Mesenchymal stem cell (in vitro differentiated cells and primary cell): Measurements from ENCODE around the gene ATF3.

Source experiments
- DNase-seq: peaks from one replicate; pipeline ENCODE4 v3.0.0-alpha.2; 2013
- H2AFZ ChIP-seq: one replicate; pipeline ENCODE4 v1.6.1; 2013; ENCODE audit warnings: low read depth, mild to moderate bottlenecking, control low read depth, inconsistent platforms, low read length, moderate library complexity
- H2AK5ac ChIP-seq: 2 replicates; pipeline ENCODE4 v1.6.1; 2013; ENCODE audit warnings: low read length, moderate library complexity, mild to moderate bottlenecking, inconsistent platforms; ENCODE audit not compliant: severe bottlenecking
- H2BK120ac ChIP-seq: one replicate; pipeline ENCODE4 v1.6.1; 2013; ENCODE audit warnings: low read depth, mild to moderate bottlenecking, inconsistent platforms, low read length, moderate library complexity
- H2BK12ac ChIP-seq, 2 experiments: one replicate each; pipeline ENCODE4 v1.6.1; 2013; ENCODE audit warnings: inconsistent platforms in 2 of 2, low read length in 2 of 2, mild to moderate bottlenecking in 2 of 2, moderate library complexity in 2 of 2, control low read depth in 1 of 2
- H2BK15ac ChIP-seq: one replicate; pipeline ENCODE4 v1.6.1; 2013; ENCODE audit warnings: mild to moderate bottlenecking, low read depth, inconsistent platforms; ENCODE audit not compliant: poor library complexity, severe bottlenecking
- H2BK5ac ChIP-seq: 2 replicates; pipeline ENCODE4 v1.6.1; 2013; ENCODE audit warnings: low read depth, mild to moderate bottlenecking, low read length, control low read depth, inconsistent platforms; ENCODE audit not compliant: poor library complexity, severe bottlenecking
- H3K14ac ChIP-seq, 2 experiments: one replicate each; pipeline ENCODE4 v1.6.1; 2013; ENCODE audit warnings: inconsistent platforms in 2 of 2, low read length in 2 of 2, control low read depth in 1 of 2, mild to moderate bottlenecking in 1 of 2, moderate library complexity in 1 of 2
- H3K18ac ChIP-seq, 2 experiments: one replicate each; pipeline ENCODE4 v1.6.1; 2013; ENCODE audit warnings: inconsistent platforms in 2 of 2, low read length in 2 of 2, control low read depth in 1 of 2, low read depth in 1 of 2, mild to moderate bottlenecking in 1 of 2
- H3K23ac ChIP-seq, 2 experiments: one replicate each; pipeline ENCODE4 v1.6.1; 2013; ENCODE audit warnings: inconsistent platforms in 2 of 2, low read length in 2 of 2, mild to moderate bottlenecking in 2 of 2, moderate library complexity in 2 of 2, control low read depth in 1 of 2
- H3K27ac ChIP-seq: 2 replicates; pipeline ENCODE4 v1.5.1; 2013; ENCODE audit warnings: mild to moderate bottlenecking, moderate library complexity, low read length, control low read depth, inconsistent platforms; ENCODE audit not compliant: poor library complexity, severe bottlenecking
- H3K27me3 ChIP-seq, 2 experiments: 2 replicates each; pipeline versions ENCODE4 v1.6.1 to v1.7.0; 2013; ENCODE audit warnings: low read length in 2 of 2, mild to moderate bottlenecking in 2 of 2, moderate library complexity in 2 of 2, control low read depth in 1 of 2, inconsistent platforms in 1 of 2; ENCODE audit not compliant: control insufficient read depth in 1 of 2, insufficient read depth in 1 of 2
- H3K36me3 ChIP-seq, 2 experiments: 2 replicates each; pipeline versions ENCODE4 v1.6.1 to v1.7.0; 2013; ENCODE audit warnings: low read length in 2 of 2, control low read depth in 1 of 2, inconsistent platforms in 1 of 2, low read depth in 1 of 2, mild to moderate bottlenecking in 1 of 2; ENCODE audit not compliant: insufficient read depth in 2 of 2, control insufficient read depth in 1 of 2
- H3K4ac ChIP-seq, 2 experiments: one replicate each; pipeline ENCODE4 v1.6.1; 2013; ENCODE audit warnings: inconsistent platforms in 2 of 2, low read length in 2 of 2, mild to moderate bottlenecking in 2 of 2, moderate library complexity in 2 of 2, control low read depth in 1 of 2, low read depth in 1 of 2
- H3K4me1 ChIP-seq: 2 replicates; pipeline ENCODE4 v1.6.1; 2013; ENCODE audit warnings: low read depth, low read length, control low read depth; ENCODE audit not compliant: control insufficient read depth, insufficient read depth
- H3K4me2 ChIP-seq: 2 replicates; pipeline ENCODE4 v1.6.1; 2013; ENCODE audit warnings: low read length, mild to moderate bottlenecking, inconsistent platforms; ENCODE audit not compliant: poor library complexity, severe bottlenecking
- H3K4me3 ChIP-seq, 2 experiments: 2 replicates each; pipeline versions ENCODE4 v1.5.1 to v1.7.0; 2013; ENCODE audit warnings: low read length in 2 of 2, mild to moderate bottlenecking in 2 of 2, control low read depth in 1 of 2, low read depth in 1 of 2; ENCODE audit not compliant: insufficient read depth in 1 of 2
- H3K79me1 ChIP-seq: replicated peaks from 2 replicates; pipeline ENCODE4 v1.6.1; 2013; ENCODE audit warnings: mild to moderate bottlenecking, control low read depth, low read length, inconsistent platforms; ENCODE audit not compliant: poor library complexity, severe bottlenecking
- H3K9ac ChIP-seq: 2 replicates; pipeline ENCODE4 v1.7.0; 2013; ENCODE audit warnings: mild to moderate bottlenecking, low read length, moderate library complexity
- H3K9me3 ChIP-seq: 2 replicates; pipeline ENCODE4 v1.7.0; 2013; ENCODE audit warnings: mild to moderate bottlenecking, low read length; ENCODE audit not compliant: control insufficient read depth
- H4K8ac ChIP-seq: one replicate; pipeline ENCODE4 v1.6.1; 2013; ENCODE audit warnings: inconsistent platforms, mild to moderate bottlenecking, low read length, moderate library complexity
- H4K91ac ChIP-seq: one replicate; pipeline ENCODE4 v1.6.1; 2013; ENCODE audit warnings: mild to moderate bottlenecking, low read length, inconsistent platforms
- WGBS: methylation state at CpG from one replicate; pipeline ENCODE4 v1.1.7; 2013; ENCODE audit warnings: mixed read lengths; 5-methylcytosine and 5-hydroxymethylcytosine counted together

The ATF3 gene

GRCh38 chr1:212640223-212640878 is 31.8 kb downstream of the ATF3 start:
- 98% methylated on average over 1 of the region's 3 CpGs for WGBS
- Histone ChIP-seq H3K9ac (no peak overlapping the region), H3K4ac (no peak overlapping the region), H3K27me3 (peaks cover 7 to 9% of the 10 kb centered on the region in 2 experiments), H3K14ac (no peak overlapping the region), H3K9me3 (peaks cover 5% of the 10 kb centered on the region), H3K4me2 (no peak overlapping the region), H4K8ac (no peak overlapping the region), H3K4me3 (no peak overlapping the region), H3K23ac (no peak overlapping the region), H2BK5ac (no peak overlapping the region), H3K79me1 (no peaks in the 10 kb centered on the region), H3K27ac (no peak overlapping the region), H3K4me1 (peaks cover 10% of the 10 kb centered on the region), H3K18ac (no peak overlapping the region), H2BK120ac (no peak overlapping the region), H2AK5ac (no peak overlapping the region), H2BK12ac (no peak overlapping the region), H2AFZ (peak overlapping the region; percentile 18), H2BK15ac (no peak overlapping the region), H4K91ac (no peak overlapping the region), H3K36me3 (no peaks in the 10 kb centered on the region)
- DNase-seq: no peak

GRCh38 chr1:212641956-212642355 is 33.4 kb downstream of the ATF3 start:
- H3K27ac ChIP-seq: no peak overlapping the region
- no peak overlapping the region for H3K23ac ChIP-seq
- H4K91ac ChIP-seq: no peak overlapping the region
- peaks cover 9 to 10% of the 10 kb centered on the region in 2 experiments for H3K27me3 ChIP-seq
- H3K18ac ChIP-seq: no peak overlapping the region
- peaks cover 5% of the 10 kb centered on the region for H3K4me1 ChIP-seq
- no peak overlapping the region for H2BK5ac ChIP-seq
- H3K4me3 ChIP-seq: no peak overlapping the region
- H2BK12ac ChIP-seq: no peak overlapping the region
- H3K36me3 ChIP-seq: no peaks in the 10 kb centered on the region
- no peak overlapping the region for H2BK120ac ChIP-seq
- no peak overlapping the region for H3K4ac ChIP-seq
- H2BK15ac ChIP-seq: no peak overlapping the region
- no peak overlapping the region for H3K14ac ChIP-seq
- H2AK5ac ChIP-seq: no peak overlapping the region
- peaks cover 5% of the 10 kb centered on the region for H3K9me3 ChIP-seq
- peak; percentile 53 for DNase-seq
- 100% methylated on average over 1 of the region's 1 CpG for WGBS
- no peak overlapping the region for H2AFZ ChIP-seq
- H4K8ac ChIP-seq: no peak overlapping the region
- H3K9ac ChIP-seq: no peak overlapping the region
- H3K4me2 ChIP-seq: no peak overlapping the region
- no peaks in the 10 kb centered on the region for H3K79me1 ChIP-seq

GRCh38 chr1:212643877-212644276 is 35.3 kb downstream of the ATF3 start:
- H3K9ac ChIP-seq: no peak overlapping the region
- no peaks in the 10 kb centered on the region for H3K79me1 ChIP-seq
- DNase-seq: no peak
- no peaks in the 10 kb centered on the region for H3K36me3 ChIP-seq
- H4K8ac ChIP-seq: no peak overlapping the region
- no peak overlapping the region for H3K14ac ChIP-seq
- no peak overlapping the region for H2AK5ac ChIP-seq
- H3K18ac ChIP-seq: no peak overlapping the region
- 86% methylated on average over 2 of the region's 2 CpGs for WGBS
- H3K4ac ChIP-seq: no peak overlapping the region
- no peak overlapping the region for H2BK12ac ChIP-seq
- no peak overlapping the region for H2BK120ac ChIP-seq
- H2BK5ac ChIP-seq: no peak overlapping the region
- peaks cover 5% of the 10 kb centered on the region for H3K9me3 ChIP-seq
- peaks cover 2% of the 10 kb centered on the region for H3K4me1 ChIP-seq
- no peak overlapping the region for H2AFZ ChIP-seq
- peaks cover 9 to 10% of the 10 kb centered on the region in 2 experiments for H3K27me3 ChIP-seq
- no peak overlapping the region for H3K27ac ChIP-seq
- no peak overlapping the region for H4K91ac ChIP-seq
- no peak overlapping the region for H3K23ac ChIP-seq
- H3K4me2 ChIP-seq: no peak overlapping the region
- no peak overlapping the region for H2BK15ac ChIP-seq
- no peak overlapping the region for H3K4me3 ChIP-seq

- peaks cover 5% of the 10 kb centered on the region for H3K9me3 ChIP-seq
- H3K9ac ChIP-seq: no peak overlapping the region
- H3K18ac ChIP-seq: no peak overlapping the region
- H3K23ac ChIP-seq: no peak overlapping the region
- no peak overlapping the region for H2BK5ac ChIP-seq
- peak overlapping the region in 1 of 2 experiments; percentile 11 for H2BK12ac ChIP-seq
- no peak overlapping the region for H3K4me2 ChIP-seq
- H4K91ac ChIP-seq: no peak overlapping the region
- DNase-seq: no peak
- H3K4me1 ChIP-seq: peaks cover 2% of the 10 kb centered on the region
- H3K4me3 ChIP-seq: no peak overlapping the region
- H3K14ac ChIP-seq: no peak overlapping the region
- WGBS: 81% methylated on average over 6 of the region's 6 CpGs
- H3K27me3 ChIP-seq: peaks cover 8 to 10% of the 10 kb centered on the region in 2 experiments
- H2BK120ac ChIP-seq: no peak overlapping the region
- no peak overlapping the region for H2BK15ac ChIP-seq
- H3K27ac ChIP-seq: no peak overlapping the region
- no peak overlapping the region for H2AFZ ChIP-seq
- no peak overlapping the region for H3K4ac ChIP-seq
- H3K36me3 ChIP-seq: no peaks in the 10 kb centered on the region
- H3K79me1 ChIP-seq: no peaks in the 10 kb centered on the region
- H2AK5ac ChIP-seq: no peak overlapping the region
- no peak overlapping the region for H4K8ac ChIP-seq
Measured at GRCh38 chr1:212644866-212645545, 36.4 kb downstream of the ATF3 start.
